ENCODE results near the gene CRTAC1.

Gene CRTAC1

GRCh38 chr10:97830064-97830463, 200.4 kb downstream of the CRTAC1 start:
- Histone ChIP-seq H3K9ac (no peak overlapping the region), H3K4me2 (ENCODE audit: low read length) (no peak overlapping the region), H3K27me3 (ENCODE audit: control insufficient read depth, insufficient read depth, low read length) (no peaks in the 10 kb centered on the region), H3K27ac (no peak overlapping the region), H3K9me3 (ENCODE audit: control insufficient read depth, low read length) (no peaks in the 10 kb centered on the region), H3K36me3 (ENCODE audit: control insufficient read depth, insufficient read depth, low read length) (no peaks in the 10 kb centered on the region), H3K79me2 (no peaks in the 10 kb centered on the region), H3K4me1 (no peaks in the 10 kb centered on the region), H2AFZ (no peak overlapping the region), H3K4me3 (ENCODE audit: low read depth, low read length) (no peak overlapping the region)
- TF ChIP-seq CTCF (IDR thresholded peaks at IDR 0.05): no peak

- no peaks in the 10 kb centered on the region for H3K27me3 ChIP-seq (ENCODE audit: control insufficient read depth, insufficient read depth, low read length)
- H3K4me3 ChIP-seq (ENCODE audit: low read depth, low read length): no peak overlapping the region
- no peak overlapping the region for H3K4me2 ChIP-seq (ENCODE audit: low read length)
- H3K27ac ChIP-seq: no peak overlapping the region
- no peak overlapping the region for H2AFZ ChIP-seq
- no peaks in the 10 kb centered on the region for H3K4me1 ChIP-seq
- no peaks in the 10 kb centered on the region for H3K79me2 ChIP-seq
- H3K36me3 ChIP-seq (ENCODE audit: control insufficient read depth, insufficient read depth, low read length): no peaks in the 10 kb centered on the region
- H3K9me3 ChIP-seq (ENCODE audit: control insufficient read depth, low read length): no peaks in the 10 kb centered on the region
- H3K9ac ChIP-seq: no peak overlapping the region
- no peak for TF ChIP-seq CTCF (IDR thresholded peaks at IDR 0.05)
Observed at GRCh38 chr10:97828721-97829120, 201.7 kb downstream of the CRTAC1 start.

GRCh38 chr10:97827702-97828291, 202.6 kb downstream of the CRTAC1 start:
- Histone ChIP-seq H3K4me2 (ENCODE audit: low read length) (no peak overlapping the region), H3K4me1 (no peaks in the 10 kb centered on the region), H3K9me3 (ENCODE audit: control insufficient read depth, low read length) (no peaks in the 10 kb centered on the region), H3K4me3 (ENCODE audit: low read depth, low read length) (no peak overlapping the region), H2AFZ (no peak overlapping the region), H3K9ac (no peak overlapping the region), H3K27me3 (ENCODE audit: control insufficient read depth, insufficient read depth, low read length) (no peaks in the 10 kb centered on the region), H3K36me3 (ENCODE audit: control insufficient read depth, insufficient read depth, low read length) (no peaks in the 10 kb centered on the region), H3K79me2 (no peaks in the 10 kb centered on the region), H3K27ac (no peak overlapping the region)
- TF ChIP-seq CTCF (IDR thresholded peaks at IDR 0.05): no peak

- Histone ChIP-seq H3K9ac (no peak overlapping the region), H2AFZ (no peak overlapping the region), H3K4me2 (ENCODE audit: low read length) (no peak overlapping the region), H3K4me1 (no peaks in the 10 kb centered on the region), H3K27me3 (ENCODE audit: control insufficient read depth, insufficient read depth, low read length) (no peaks in the 10 kb centered on the region), H3K79me2 (no peaks in the 10 kb centered on the region), H3K4me3 (ENCODE audit: low read depth, low read length) (no peak overlapping the region), H3K27ac (no peak overlapping the region), H3K36me3 (ENCODE audit: control insufficient read depth, insufficient read depth, low read length) (no peaks in the 10 kb centered on the region), H3K9me3 (ENCODE audit: control insufficient read depth, low read length) (no peaks in the 10 kb centered on the region)
- no peak for TF ChIP-seq CTCF (IDR thresholded peaks at IDR 0.05)
Observed at GRCh38 chr10:97826892-97827291, 203.5 kb downstream of the CRTAC1 start.

GRCh38 chr10:97825020-97825760, 205.2 kb downstream of the CRTAC1 start:
- H3K27me3 ChIP-seq (ENCODE audit: control insufficient read depth, insufficient read depth, low read length): no peaks in the 10 kb centered on the region
- H3K4me2 ChIP-seq (ENCODE audit: low read length): no peak overlapping the region
- no peak overlapping the region for H3K4me3 ChIP-seq (ENCODE audit: low read depth, low read length)
- no peak overlapping the region for H3K9ac ChIP-seq
- H3K79me2 ChIP-seq: no peaks in the 10 kb centered on the region
- H3K27ac ChIP-seq: no peak overlapping the region
- no peak for TF ChIP-seq CTCF (IDR thresholded peaks at IDR 0.05)
- no peaks in the 10 kb centered on the region for H3K36me3 ChIP-seq (ENCODE audit: control insufficient read depth, insufficient read depth, low read length)
- no peaks in the 10 kb centered on the region for H3K4me1 ChIP-seq
- no peaks in the 10 kb centered on the region for H3K9me3 ChIP-seq (ENCODE audit: control insufficient read depth, low read length)
- no peak overlapping the region for H2AFZ ChIP-seq
